Muscle layer of colon (tissue), 2 donors: ENCODE data around the gene APP.
"Not testable (repeated sequence)": the region's sequence is repeated elsewhere in the genome, so short reads cannot be mapped to it uniquely, and the experiment has no call there.

Experiments used
- H3K27ac ChIP-seq: one replicate; pipeline ENCODE4 v1.7.0; 2013; ENCODE audit warnings: low read depth, mild to moderate bottlenecking, low read length, moderate library complexity
- H3K27me3 ChIP-seq, 2 donors: one replicate each; pipeline ENCODE4 v1.7.0; 2013; ENCODE audit warnings: low read length in 2 of 2, mild to moderate bottlenecking in 2 of 2; ENCODE audit not compliant: insufficient read depth in 2 of 2, control insufficient read depth in 1 of 2
- H3K36me3 ChIP-seq: one replicate; pipeline ENCODE4 v1.7.0; 2013; ENCODE audit warnings: mild to moderate bottlenecking, low read length; ENCODE audit not compliant: insufficient read depth
- H3K4me1 ChIP-seq: one replicate; pipeline ENCODE4 v1.7.0; 2013; ENCODE audit warnings: mild to moderate bottlenecking, low read length; ENCODE audit not compliant: insufficient read depth
- H3K4me3 ChIP-seq, 2 donors: one replicate each; pipeline ENCODE4 v1.7.0; 2013; ENCODE audit warnings: low read length in 2 of 2, low read depth in 1 of 2, mild to moderate bottlenecking in 1 of 2, moderate library complexity in 1 of 2
- H3K9ac ChIP-seq: one replicate; pipeline ENCODE4 v1.7.0; 2013; ENCODE audit warnings: low read length
- H3K9me3 ChIP-seq: one replicate; pipeline ENCODE4 v1.7.0; 2013; ENCODE audit warnings: mild to moderate bottlenecking, low read length
- donor health status: abdominal sarcoma.
- donor health status: Adenocarcinoma of cecum.

APP gene

GRCh38 chr21:26095131-26095530, 75.4 kb downstream of the APP start:
- H3K27ac ChIP-seq = no peak overlapping the region
- H3K27me3 ChIP-seq = no peaks in the 10 kb centered on the region
- no peak overlapping the region for H3K4me3 ChIP-seq
- no peak overlapping the region for H3K9ac ChIP-seq
- no peaks in the 10 kb centered on the region for H3K4me1 ChIP-seq
- H3K9me3 ChIP-seq = no peaks in the 10 kb centered on the region
- no peaks in the 10 kb centered on the region for H3K36me3 ChIP-seq

GRCh38 chr21:26093122-26093521, 77.4 kb downstream of the APP start:
- H3K9me3 ChIP-seq = no peaks in the 10 kb centered on the region
- H3K27me3 ChIP-seq = no peaks in the 10 kb centered on the region
- H3K36me3 ChIP-seq = peaks cover 3% of the 10 kb centered on the region
- H3K4me1 ChIP-seq = no peaks in the 10 kb centered on the region
- no peak overlapping the region for H3K9ac ChIP-seq
- no peak overlapping the region for H3K27ac ChIP-seq
- no peak overlapping the region for H3K4me3 ChIP-seq

- Histone ChIP-seq H3K27ac (no peak overlapping the region), H3K9ac (no peak overlapping the region), H3K9me3 (no peaks in the 10 kb centered on the region)
Measured at GRCh38 chr21:26091480-26092018, 79.0 kb downstream of the APP start.

GRCh38 chr21:26089730-26090129, 80.8 kb downstream of the APP start:
- H3K4me3 ChIP-seq = no peak overlapping the region
- peaks cover 3% of the 10 kb centered on the region for H3K36me3 ChIP-seq
- no peaks in the 10 kb centered on the region for H3K4me1 ChIP-seq
- no peaks in the 10 kb centered on the region for H3K9me3 ChIP-seq
- no peaks in the 10 kb centered on the region for H3K27me3 ChIP-seq
- H3K27ac ChIP-seq = no peak overlapping the region
- no peak overlapping the region for H3K9ac ChIP-seq

More at GRCh38 chr21:26091480-26092018, 79.0 kb downstream of the APP start:
- Histone ChIP-seq H3K4me1 (no peaks in the 10 kb centered on the region), H3K4me3 (no peak overlapping the region), H3K36me3 (peaks cover 3% of the 10 kb centered on the region), H3K27me3 (no peaks in the 10 kb centered on the region)

GRCh38 chr21:26087223-26087918, 83.2 kb downstream of the APP start:
- no peaks in the 10 kb centered on the region for H3K27me3 ChIP-seq
- no peak overlapping the region for H3K27ac ChIP-seq
- H3K36me3 ChIP-seq = peaks cover 3% of the 10 kb centered on the region
- no peak overlapping the region for H3K9ac ChIP-seq
- no peak overlapping the region for H3K4me3 ChIP-seq
- no peaks in the 10 kb centered on the region for H3K9me3 ChIP-seq
- H3K4me1 ChIP-seq = no peaks in the 10 kb centered on the region

- Histone ChIP-seq H3K27ac (no peak overlapping the region), H3K9me3 (no peaks in the 10 kb centered on the region), H3K27me3 (no peaks in the 10 kb centered on the region), H3K36me3 (peaks cover 3% of the 10 kb centered on the region), H3K4me1 (no peaks in the 10 kb centered on the region), H3K9ac (no peak overlapping the region), H3K4me3 (no peak overlapping the region)
Measured at GRCh38 chr21:26085882-26086281, 84.7 kb downstream of the APP start.

- no peaks in the 10 kb centered on the region for H3K4me1 ChIP-seq
- H3K9ac ChIP-seq = no peak overlapping the region
- H3K9me3 ChIP-seq = no peaks in the 10 kb centered on the region
- no peaks in the 10 kb centered on the region for H3K27me3 ChIP-seq
- H3K4me3 ChIP-seq = no peak overlapping the region
- no peak overlapping the region for H3K27ac ChIP-seq
- peaks cover 3% of the 10 kb centered on the region for H3K36me3 ChIP-seq
Measured at GRCh38 chr21:26085127-26085526, 85.4 kb downstream of the APP start.

GRCh38 chr21:26082549-26082948, 88.0 kb downstream of the APP start:
- H3K9ac ChIP-seq = no peak overlapping the region
- no peak overlapping the region for H3K4me3 ChIP-seq
- no peaks in the 10 kb centered on the region for H3K36me3 ChIP-seq
- no peaks in the 10 kb centered on the region for H3K4me1 ChIP-seq
- no peaks in the 10 kb centered on the region for H3K9me3 ChIP-seq
- no peaks in the 10 kb centered on the region for H3K27me3 ChIP-seq
- no peak overlapping the region for H3K27ac ChIP-seq

- not testable (repeated sequence) for H3K4me3 ChIP-seq, H3K4me1 ChIP-seq, H3K9me3 ChIP-seq, H3K36me3 ChIP-seq, H3K27me3 ChIP-seq, H3K27ac ChIP-seq, H3K9ac ChIP-seq
Measured at GRCh38 chr21:26081175-26081760, 89.3 kb downstream of the APP start.

GRCh38 chr21:26080211-26080610, 90.4 kb downstream of the APP start:
- H3K9ac ChIP-seq = no peak overlapping the region
- H3K27ac ChIP-seq = no peak overlapping the region
- H3K4me1 ChIP-seq = no peaks in the 10 kb centered on the region
- no peaks in the 10 kb centered on the region for H3K36me3 ChIP-seq
- no peaks in the 10 kb centered on the region for H3K9me3 ChIP-seq
- H3K27me3 ChIP-seq = no peaks in the 10 kb centered on the region
- H3K4me3 ChIP-seq = no peak overlapping the region

- H3K27me3 ChIP-seq = no peaks in the 10 kb centered on the region
- no peak overlapping the region for H3K4me3 ChIP-seq
- no peak overlapping the region for H3K9ac ChIP-seq
- H3K27ac ChIP-seq = no peak overlapping the region
- no peaks in the 10 kb centered on the region for H3K36me3 ChIP-seq
- H3K9me3 ChIP-seq = no peaks in the 10 kb centered on the region
- no peaks in the 10 kb centered on the region for H3K4me1 ChIP-seq
Measured at GRCh38 chr21:26079366-26079765, 91.2 kb downstream of the APP start.

GRCh38 chr21:26077521-26077920, 93.0 kb downstream of the APP start:
- Histone ChIP-seq H3K4me3 (no peak overlapping the region), H3K4me1 (no peaks in the 10 kb centered on the region), H3K27ac (no peak overlapping the region), H3K9me3 (no peaks in the 10 kb centered on the region), H3K27me3 (no peaks in the 10 kb centered on the region), H3K36me3 (no peaks in the 10 kb centered on the region), H3K9ac (no peak overlapping the region)
